GM12878 (cell line): ENCODE measurements around the gene CCDC14. TPM values are rescaled to one million over a fixed set of nuclear protein-coding genes. Genes with fewer than 3 reads are reported as not detected.

Source experiments
- ATAC-seq: fragments of 200-7000 bp; cut with Tn5 transposase; 3 replicates; pipeline ENCODE4 v1.9.1; 2020; ENCODE audit warnings: mild to moderate bottlenecking, moderate library complexity
- BruUV-seq: library from RNA; stranded (reverse); fragments of 400-500 nt; replicated peaks from 2 replicates; lab custom pipeline; 2021; lab: Mats Ljungman, UMichigan
- CTCF ChIA-PET: fragments of 300-600 bp; sonication (Branson Sonifier 250); formaldehyde crosslinking; extraction: SDS; loops from one replicate; lab custom pipeline; 2021; ENCODE audit warnings: inconsistent platforms; lab: Yijun Ruan, JAX
- POLR2A ChIA-PET: fragments of 350-600 bp; formaldehyde crosslinking; extraction: SDS; loops from one replicate; lab custom pipeline; 2021; ENCODE audit warnings: inconsistent platforms; lab: Charles Lee
- RAD21 ChIA-PET: fragments of 300-600 bp; sonication (Branson Sonifier 250); formaldehyde crosslinking; loops from one replicate; lab custom pipeline; 2023; ENCODE audit warnings: antibody characterized with exemption; ENCODE audit not compliant: unreplicated experiment; lab: Charles Lee
- SMC1A ChIA-PET: fragments of 300-600 bp; sonication (Branson Sonifier 250); formaldehyde crosslinking; loops from one replicate; lab custom pipeline; 2023; ENCODE audit not compliant: unreplicated experiment, uncharacterized antibody; lab: Charles Lee
- DNase-seq: peaks from one replicate; pipeline ENCODE4 v3.0.0-alpha.2; 2011; ENCODE audit warnings: low read depth, low spot score
- FAIRE-seq: peaks from 3 replicates; lab custom pipeline; 2011; peaks lifted over from hg19 to GRCh38; lab: Jason Lieb, UNC
- H2AFZ ChIP-seq: 2 replicates; pipeline ENCODE4 v1.6.0; 2011; ENCODE audit warnings: low read depth, low read length, control low read depth; ENCODE audit not compliant: control insufficient read depth
- H3K27ac ChIP-seq: 2 replicates; pipeline ENCODE4 v1.5.1; 2011; ENCODE audit warnings: control low read depth; ENCODE audit not compliant: control insufficient read depth, insufficient read depth
- H3K27me3 ChIP-seq, 2 experiments: replicated peaks in 1 of 2; 2 replicates each; pipeline versions ENCODE4 v1.6.0 to v1.6.1; 2011; ENCODE audit warnings: low read length in 1 of 2; ENCODE audit not compliant: control insufficient read depth in 2 of 2, insufficient read depth in 2 of 2
- H3K36me3 ChIP-seq, 2 experiments: 2 replicates each; pipeline ENCODE4 v1.5.1; 2011; ENCODE audit warnings: low read length in 1 of 2; ENCODE audit not compliant: control insufficient read depth in 2 of 2, insufficient read depth in 2 of 2
- H3K4me1 ChIP-seq: 2 replicates; pipeline ENCODE4 v1.6.1; 2011; ENCODE audit warnings: mild to moderate bottlenecking, low read length, moderate library complexity, mixed read lengths; ENCODE audit not compliant: control insufficient read depth, insufficient read depth
- H3K4me2 ChIP-seq: 2 replicates; pipeline ENCODE4 v1.6.0; 2011; ENCODE audit warnings: control low read depth; ENCODE audit not compliant: control insufficient read depth, insufficient read depth
- H3K4me3 ChIP-seq: fragments of 200-600 bp; sonication (generic); 2 replicates; pipeline ENCODE4 v1.5.1; 2016
- H3K79me2 ChIP-seq: 2 replicates; pipeline ENCODE4 v1.6.0; 2011; ENCODE audit warnings: low read length; ENCODE audit not compliant: control insufficient read depth, insufficient read depth
- H3K9ac ChIP-seq: 2 replicates; pipeline ENCODE4 v1.8.0; 2011; ENCODE audit warnings: low read length, control low read depth, mixed read lengths; ENCODE audit not compliant: control insufficient read depth, insufficient read depth
- H3K9me3 ChIP-seq: replicated peaks from 3 replicates; pipeline ENCODE4 v1.5.1; 2011; ENCODE audit warnings: mild to moderate bottlenecking, low read length; ENCODE audit not compliant: control insufficient read depth, insufficient read depth
- H4K20me1 ChIP-seq: 2 replicates; pipeline ENCODE4 v1.6.0; 2011; ENCODE audit not compliant: control insufficient read depth, insufficient read depth
- BACH1 ChIP-seq: fragments of 450-650 bp; IDR thresholded peaks from 2 replicates; pipeline ENCODE4 v1.6.1; 2017; ENCODE audit warnings: mild to moderate bottlenecking, borderline replicate concordance
- EGR1 ChIP-seq, 2 experiments: IDR thresholded peaks; 1 replicate in 1 of 2; 2 replicates in 1 of 2; pipeline ENCODE4 v1.6.1; 2011 to 2012; ENCODE audit warnings: low read depth in 2 of 2, low read length in 2 of 2, borderline replicate concordance in 1 of 2, mild to moderate bottlenecking in 1 of 2, moderate library complexity in 1 of 2
- ETV6 ChIP-seq, 2 experiments: fragments of 450-650 bp in 1 of 2; IDR thresholded peaks in 1 of 2; conservative IDR thresholded peaks in 1 of 2; 2 replicates each; pipeline ENCODE4 v1.6.1; 2014; ENCODE audit warnings: antibody characterized with exemption in 1 of 2, borderline replicate concordance in 1 of 2, low read depth in 1 of 2, mild to moderate bottlenecking in 1 of 2, moderate library complexity in 1 of 2
- FOXK2 ChIP-seq: fragments of 450-650 bp; IDR thresholded peaks from 2 replicates; pipeline ENCODE4 v1.6.1; 2017; ENCODE audit warnings: mild to moderate bottlenecking, moderate library complexity
- NBN ChIP-seq: fragments of 450-650 bp; IDR thresholded peaks from 2 replicates; pipeline ENCODE4 v1.6.1; 2016
- PAX5 ChIP-seq: IDR thresholded peaks from 2 replicates; pipeline ENCODE4 v1.6.1; 2011; ENCODE audit warnings: low read depth, low read length, borderline replicate concordance
- RUNX3 ChIP-seq: IDR thresholded peaks from 2 replicates; pipeline ENCODE4 v1.6.1; 2012; ENCODE audit warnings: low read length, inconsistent platforms
- SREBF1 ChIP-seq: IDR thresholded peaks from 2 replicates; pipeline ENCODE4 v1.6.1; 2012; ENCODE audit warnings: mild to moderate bottlenecking, low read length
- SREBF2 ChIP-seq: IDR thresholded peaks from 2 replicates; pipeline ENCODE4 v1.6.1; 2012; ENCODE audit warnings: mild to moderate bottlenecking, low read length
- YY1 ChIP-seq: IDR thresholded peaks from 2 replicates; pipeline ENCODE4 v1.6.1; 2011; ENCODE audit warnings: low read depth, mild to moderate bottlenecking, low read length
- ZNF24 ChIP-seq: fragments of 450-650 bp; IDR thresholded peaks from 2 replicates; pipeline ENCODE4 v1.6.1; 2017; ENCODE audit warnings: antibody characterized with exemption, mild to moderate bottlenecking
- ZNF384 ChIP-seq: IDR thresholded peaks from 2 replicates; pipeline ENCODE4 v1.6.1; 2012; ENCODE audit warnings: low read depth, mild to moderate bottlenecking, low read length, improper control_type of control experiment, borderline replicate concordance
- in situ Hi-C: fragments of 300-500 bp; cut with MboI; formaldehyde crosslinking; loops from 9 replicates; pipeline ENCODE4 v1.14.3; 2018; ENCODE audit warnings: mixed read lengths
- intact Hi-C: fragments of 100-400 bp; cut with micrococcal nuclease; formaldehyde crosslinking; loops from one replicate; pipeline ENCODE4 v1.14.2; 2022; ENCODE audit not compliant: unreplicated experiment
- polyA plus RNA-seq, 11 experiments: library from polyadenylated mRNA; depleted of rRNA in 4 of 11; unstranded in 6 of 11; stranded (reverse) in 5 of 11; fragments of >200 nt; fragmentation: Nextera tagmentation in 4 of 11; fragmentation: Illumina TruSeq in 1 of 11; extraction: Ambion mirVana in 4 of 11; extraction: Trizol in 1 of 11; gene quantifications; 1 replicate in 1 of 11; 2 replicates in 10 of 11; pipeline versions ENCODE4 v1.2.1 to v1.2.3, GENCODE V29; 2011 to 2016; ENCODE audit warnings: inconsistent platforms in 2 of 11, missing spikeins in 2 of 11, low read depth in 1 of 11
- total RNA-seq, 4 experiments: library from RNA; depleted of rRNA in 3 of 4; stranded (reverse); fragments of >200 nt in 3 of 4; fragmentation: Illumina TruSeq in 1 of 4; extraction: Trizol in 1 of 4; gene quantifications; 2 replicates each; pipeline versions ENCODE4 v1.2.1 to v1.2.3, GENCODE V29; 2013 to 2021
- TF ChIP-seq, protein P1 (sequence below): IDR thresholded peaks from 2 replicates; pipeline ENCODE4 v1.6.1; 2012; ENCODE audit warnings: low read depth, low read length, improper control_type of control experiment
- TF ChIP-seq, protein P2 (sequence below): fragments of 450-650 bp; conservative IDR thresholded peaks from 2 replicates; pipeline ENCODE4 v1.6.1; 2017; ENCODE audit warnings: mild to moderate bottlenecking, moderate library complexity

Gene CCDC14
- total and polyA plus RNA-seq, 10 of the 15 experiments (the other 5 are each of a cell fraction or from before 2014, with no cell fraction given): 15.9 to 104 (median 43.0) TPM

DNA sequence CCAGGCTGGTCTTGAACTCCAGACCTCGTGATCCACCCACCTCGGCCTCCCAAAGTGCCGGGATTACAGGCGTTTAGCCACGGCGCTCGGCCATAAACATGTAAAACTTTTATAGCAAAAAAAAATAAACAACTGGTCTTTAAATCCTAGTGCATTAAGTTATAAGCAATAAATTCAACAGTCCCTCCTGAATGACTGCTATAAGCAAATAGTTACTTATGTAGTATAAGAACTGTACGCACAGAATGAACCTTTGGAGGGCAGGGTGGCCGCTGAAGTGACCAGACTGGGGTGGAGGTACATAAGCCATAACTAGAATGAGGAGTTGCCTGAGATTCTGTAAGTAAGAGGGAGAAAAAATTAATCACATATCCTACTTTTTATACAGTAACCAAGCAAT is 12.6 kb downstream of the CCDC14 start (continued):
- TF ChIP-seq EGR1 (IDR thresholded peaks at IDR 0.05; ENCODE audit: borderline replicate concordance in 1 of 2, low read depth in 2 of 2, low read length in 2 of 2) (no peak), YY1 (no peak), SREBF2 (no peak), ZNF24 (no peak), BACH1 (no peak)

DNA sequence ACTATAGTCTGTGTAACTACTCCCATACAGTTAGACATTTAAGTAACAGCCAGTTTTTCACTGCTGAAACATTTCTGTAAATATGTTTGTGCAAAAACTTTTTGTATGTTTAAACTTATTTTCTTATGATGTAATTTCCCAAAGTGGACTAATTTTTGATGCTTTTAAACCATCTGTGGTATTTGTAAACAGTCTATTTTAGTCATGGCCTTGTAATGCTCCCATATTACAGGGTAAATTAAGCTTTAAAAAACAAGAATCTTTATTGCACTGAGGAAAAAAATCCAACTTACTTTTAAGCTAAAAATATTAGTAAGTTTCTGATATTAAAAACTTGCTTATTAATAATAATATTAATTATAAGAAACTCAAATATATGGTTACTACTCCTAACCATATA is 13.5 kb downstream of the CCDC14 start:
- H3K9me3 ChIP-seq: no peaks in the 10 kb centered on the region
- no peak for DNase-seq
- BruUV-seq: no TSS peak
- H3K27me3 ChIP-seq: no peaks in the 10 kb centered on the region
- TF ChIP-seq SREBF1: no peak
- TF ChIP-seq, protein P1, sequence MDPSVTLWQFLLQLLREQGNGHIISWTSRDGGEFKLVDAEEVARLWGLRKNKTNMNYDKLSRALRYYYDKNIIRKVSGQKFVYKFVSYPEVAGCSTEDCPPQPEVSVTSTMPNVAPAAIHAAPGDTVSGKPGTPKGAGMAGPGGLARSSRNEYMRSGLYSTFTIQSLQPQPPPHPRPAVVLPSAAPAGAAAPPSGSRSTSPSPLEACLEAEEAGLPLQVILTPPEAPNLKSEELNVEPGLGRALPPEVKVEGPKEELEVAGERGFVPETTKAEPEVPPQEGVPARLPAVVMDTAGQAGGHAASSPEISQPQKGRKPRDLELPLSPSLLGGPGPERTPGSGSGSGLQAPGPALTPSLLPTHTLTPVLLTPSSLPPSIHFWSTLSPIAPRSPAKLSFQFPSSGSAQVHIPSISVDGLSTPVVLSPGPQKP: no peak
- TF ChIP-seq, protein P2, sequence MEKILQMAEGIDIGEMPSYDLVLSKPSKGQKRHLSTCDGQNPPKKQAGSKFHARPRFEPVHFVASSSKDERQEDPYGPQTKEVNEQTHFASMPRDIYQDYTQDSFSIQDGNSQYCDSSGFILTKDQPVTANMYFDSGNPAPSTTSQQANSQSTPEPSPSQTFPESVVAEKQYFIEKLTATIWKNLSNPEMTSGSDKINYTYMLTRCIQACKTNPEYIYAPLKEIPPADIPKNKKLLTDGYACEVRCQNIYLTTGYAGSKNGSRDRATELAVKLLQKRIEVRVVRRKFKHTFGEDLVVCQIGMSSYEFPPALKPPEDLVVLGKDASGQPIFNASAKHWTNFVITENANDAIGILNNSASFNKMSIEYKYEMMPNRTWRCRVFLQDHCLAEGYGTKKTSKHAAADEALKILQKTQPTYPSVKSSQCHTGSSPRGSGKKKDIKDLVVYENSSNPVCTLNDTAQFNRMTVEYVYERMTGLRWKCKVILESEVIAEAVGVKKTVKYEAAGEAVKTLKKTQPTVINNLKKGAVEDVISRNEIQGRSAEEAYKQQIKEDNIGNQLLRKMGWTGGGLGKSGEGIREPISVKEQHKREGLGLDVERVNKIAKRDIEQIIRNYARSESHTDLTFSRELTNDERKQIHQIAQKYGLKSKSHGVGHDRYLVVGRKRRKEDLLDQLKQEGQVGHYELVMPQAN: no peak
- TF ChIP-seq FOXK2: no peak
- TF ChIP-seq ETV6 (conservative IDR thresholded peaks at IDR 0.05 in 1 of 2, IDR thresholded peaks at IDR 0.05 in 1 of 2; ENCODE audit: borderline replicate concordance in 1 of 2, low read depth in 1 of 2): no peak
- TF ChIP-seq ZNF384: no peak
- TF ChIP-seq NBN: no peak
- TF ChIP-seq PAX5: no peak
- TF ChIP-seq RUNX3: no peak
- ChIA-PET CTCF (no interaction called here), POLR2A (no interaction called here), SMC1A (interaction anchor here (1.1 kb wide), 1 partner anchor 33 kb away, joined by 3 read pairs; no protein-coding TSS in a partner anchor), RAD21 (no interaction called here)
- ATAC-seq: no peak
- peaks cover 2 to 27% of the 10 kb centered on the region in 2 experiments for H3K36me3 ChIP-seq
- in situ Hi-C loops: no loop called here
- FAIRE-seq: no peak
- no peak overlapping the region for H3K4me2 ChIP-seq
- H4K20me1 ChIP-seq: no peaks in the 10 kb centered on the region
- H3K4me3 ChIP-seq: no peak overlapping the region
- H3K27ac ChIP-seq: no peak overlapping the region
- no peak overlapping the region for H2AFZ ChIP-seq
- no peak overlapping the region for H3K9ac ChIP-seq
- intact Hi-C loops: no loop called here
- H3K4me1 ChIP-seq: no peaks in the 10 kb centered on the region
- H3K79me2 ChIP-seq: no peaks in the 10 kb centered on the region
